ENCODE data around the gene ABCE1.

ABCE1 gene

GRCh38 chr4:145177906-145178538, 79.9 kb downstream of the ABCE1 start:
- ChIA-PET CTCF (interaction anchor here (0.6 to 1.8 kb wide), 5 partner anchors 9 to 440 kb away, joined by 3 to 9 read pairs (median 5); no protein-coding TSS in a partner anchor), POLR2A (interaction anchor here (1.1 kb wide), 1 partner anchor 9 kb away, joined by 3 read pairs; no protein-coding TSS in a partner anchor)
- TF ChIP-seq CTCF (IDR thresholded peaks at IDR 0.05; ENCODE audit: control extremely low read depth, extremely low read depth, low read depth, missing control alignments), result no peak
- no peak for DNase-seq (ENCODE audit: extremely low spot score)

- ChIA-PET POLR2A (no interaction called here), CTCF (interaction anchor here (1.0 to 1.8 kb wide), 7 partner anchors 10 to 439 kb away, joined by 3 to 9 read pairs (median 5); no protein-coding TSS in a partner anchor)
- DNase-seq (ENCODE audit: extremely low spot score), result peak; percentile 26
- no peak for TF ChIP-seq CTCF (IDR thresholded peaks at IDR 0.05; ENCODE audit: control extremely low read depth, extremely low read depth, low read depth, missing control alignments)
Measured at GRCh38 chr4:145178740-145179280, 80.7 kb downstream of the ABCE1 start.

Data from GM10248 (cell line).